ENCODE data around the gene GPR149.

The GPR149 gene

DNA sequence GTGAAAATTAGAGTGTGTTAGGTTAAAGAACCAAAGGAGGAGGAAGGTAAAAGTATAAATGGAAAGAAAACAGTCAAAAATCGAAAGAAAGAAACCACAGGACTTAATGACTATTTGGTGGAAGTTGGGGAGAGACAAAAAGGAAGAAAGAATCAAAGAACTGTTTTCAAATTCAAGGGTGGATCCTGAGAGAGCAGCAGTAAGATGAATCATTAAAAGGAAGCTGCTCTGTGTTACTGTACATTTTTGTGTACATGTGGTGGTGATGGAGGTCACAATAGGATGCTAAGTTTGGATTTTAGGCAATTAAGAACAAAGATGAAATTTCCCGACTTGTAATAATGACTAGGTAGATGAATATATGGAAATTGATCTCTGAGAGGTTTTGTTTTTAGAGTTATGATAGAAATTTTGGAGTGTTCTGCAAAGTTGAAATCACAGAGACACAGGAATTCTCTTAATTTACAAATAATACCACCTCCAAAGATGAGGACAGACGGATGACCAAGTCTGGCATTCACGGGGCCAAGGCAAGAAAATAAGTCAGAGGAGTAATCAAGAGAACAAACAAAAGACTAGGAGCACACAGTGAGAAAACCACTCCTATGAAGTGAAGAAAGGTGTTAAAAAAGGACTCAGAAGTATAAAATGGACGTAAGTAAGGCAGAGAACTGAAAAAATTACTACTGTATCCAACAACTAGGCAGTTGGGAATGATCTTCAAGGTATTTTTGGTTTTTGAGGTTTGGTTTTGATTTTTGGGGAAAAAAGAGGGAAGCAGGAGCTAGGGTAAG, 112.8 kb downstream of the GPR149 start:
- peaks cover 6% of the 10 kb centered on the region for H3K4me1 Mint-ChIP-seq (ENCODE audit: low read depth)
- no peaks in the 10 kb centered on the region for H3K27me3 Mint-ChIP-seq
- peak overlapping the region; percentile 61 for H3K27ac Mint-ChIP-seq
- H3K4me3 Mint-ChIP-seq, result peak overlapping the region; percentile 42
- peaks cover 54% of the 10 kb centered on the region for H3K36me3 Mint-ChIP-seq (ENCODE audit: low read depth)
- H3K9me3 Mint-ChIP-seq, result no peaks in the 10 kb centered on the region

- peaks cover 67% of the 10 kb centered on the region for H3K36me3 Mint-ChIP-seq (ENCODE audit: low read depth)
- H3K27me3 Mint-ChIP-seq, result no peaks in the 10 kb centered on the region
- H3K27ac Mint-ChIP-seq, result no peak overlapping the region
- H3K4me3 Mint-ChIP-seq, result no peak overlapping the region
- H3K9me3 Mint-ChIP-seq, result no peaks in the 10 kb centered on the region
- no peaks in the 10 kb centered on the region for H3K4me1 Mint-ChIP-seq (ENCODE audit: low read depth)
These were observed 115.8 kb downstream of the GPR149 start for GRCh38 chr3:154314152-154314551.

- no peak overlapping the region for H3K4me3 Mint-ChIP-seq
- H3K9me3 Mint-ChIP-seq, result no peaks in the 10 kb centered on the region
- no peaks in the 10 kb centered on the region for H3K27me3 Mint-ChIP-seq
- no peak overlapping the region for H3K27ac Mint-ChIP-seq
- H3K36me3 Mint-ChIP-seq (ENCODE audit: low read depth), result peaks cover 83% of the 10 kb centered on the region
- peaks cover 14% of the 10 kb centered on the region for H3K4me1 Mint-ChIP-seq (ENCODE audit: low read depth)
These were observed 119.2 kb downstream of the GPR149 start for GRCh38 chr3:154310840-154311239.

- H3K36me3 Mint-ChIP-seq (ENCODE audit: low read depth), result peaks cover 82% of the 10 kb centered on the region
These were observed 122.6 kb downstream of the GPR149 start for GRCh38 chr3:154307363-154307762.

DNA sequence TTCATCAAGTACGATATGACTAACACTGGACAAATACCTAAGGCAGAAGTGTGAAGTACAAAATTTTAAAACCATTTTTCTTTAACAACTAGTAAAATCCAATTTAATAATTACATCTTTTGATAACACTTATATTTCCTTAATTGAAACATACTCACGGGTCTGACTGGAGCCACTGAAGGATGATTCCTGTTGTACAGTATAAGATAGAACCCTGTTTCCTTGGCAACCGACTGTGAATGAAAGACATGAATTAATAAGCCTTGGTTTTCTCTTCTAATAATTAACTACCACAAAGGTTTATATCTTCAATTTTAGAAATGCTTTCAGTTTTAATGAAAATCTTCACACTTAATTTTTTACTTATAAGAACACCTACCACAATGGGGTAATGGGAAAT, 125.1 kb downstream of the GPR149 start:
- Mint-ChIP-seq H3K36me3 (ENCODE audit: low read depth) (peaks cover 89% of the 10 kb centered on the region), H3K4me1 (ENCODE audit: low read depth) (peaks cover 14% of the 10 kb centered on the region), H3K4me3 (no peak overlapping the region), H3K27ac (no peak overlapping the region), H3K9me3 (no peaks in the 10 kb centered on the region), H3K27me3 (no peaks in the 10 kb centered on the region)

More at GRCh38 chr3:154307363-154307762, 122.6 kb downstream of the GPR149 start:
- Mint-ChIP-seq H3K27me3 (no peaks in the 10 kb centered on the region), H3K4me1 (ENCODE audit: low read depth) (peaks cover 14% of the 10 kb centered on the region), H3K27ac (peak overlapping the region; percentile 66), H3K4me3 (no peak overlapping the region), H3K9me3 (no peaks in the 10 kb centered on the region)

- H3K27me3 Mint-ChIP-seq, result no peaks in the 10 kb centered on the region
- H3K4me3 Mint-ChIP-seq, result no peak overlapping the region
- H3K27ac Mint-ChIP-seq, result no peak overlapping the region
- H3K9me3 Mint-ChIP-seq, result no peaks in the 10 kb centered on the region
- peaks cover 14% of the 10 kb centered on the region for H3K4me1 Mint-ChIP-seq (ENCODE audit: low read depth)
- H3K36me3 Mint-ChIP-seq (ENCODE audit: low read depth), result peaks cover 82% of the 10 kb centered on the region
These were observed 125.7 kb downstream of the GPR149 start for GRCh38 chr3:154304116-154304786.

DNA sequence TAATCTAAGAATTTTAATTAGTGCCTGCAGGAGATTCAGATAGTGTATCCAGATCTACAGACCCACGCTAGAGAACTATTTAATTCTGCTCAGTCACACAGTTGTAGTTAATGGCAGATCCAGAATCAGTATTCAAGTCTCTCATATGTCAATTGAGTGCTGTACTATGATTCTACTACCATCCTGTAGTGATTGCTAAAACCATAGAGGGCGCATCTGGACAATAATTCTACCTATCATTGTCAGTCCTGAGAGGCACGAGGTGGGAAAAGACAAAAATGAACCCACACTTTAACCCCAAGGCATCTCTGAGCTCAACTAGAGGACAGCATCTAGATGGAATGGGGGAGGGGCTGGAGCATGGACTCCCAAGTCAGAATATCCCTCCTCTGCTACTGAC, 128.4 kb downstream of the GPR149 start:
- H3K4me3 Mint-ChIP-seq, result no peak overlapping the region
- no peaks in the 10 kb centered on the region for H3K9me3 Mint-ChIP-seq
- H3K27me3 Mint-ChIP-seq, result no peaks in the 10 kb centered on the region
- no peaks in the 10 kb centered on the region for H3K4me1 Mint-ChIP-seq (ENCODE audit: low read depth)
- H3K27ac Mint-ChIP-seq, result no peak overlapping the region
- peaks cover 68% of the 10 kb centered on the region for H3K36me3 Mint-ChIP-seq (ENCODE audit: low read depth)

DNA sequence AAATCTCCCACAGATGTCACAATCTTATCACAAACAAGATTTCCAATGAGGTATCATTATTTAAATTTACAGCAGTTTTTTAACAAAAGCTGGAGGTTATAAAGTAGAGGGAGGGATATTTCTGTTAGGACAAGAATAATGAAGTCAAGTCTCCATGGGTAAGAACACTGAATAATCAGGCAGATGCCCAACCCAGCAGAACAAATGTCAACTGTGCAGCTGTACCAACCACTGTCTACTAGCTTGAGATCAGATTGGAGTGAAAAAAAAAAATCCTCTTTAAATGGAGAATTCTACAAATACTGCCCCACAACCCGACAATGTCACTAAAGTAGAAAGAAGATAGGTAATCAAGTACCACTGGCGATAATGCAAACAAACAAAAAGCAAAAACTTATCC, 136.0 kb downstream of the GPR149 start:
- Mint-ChIP-seq H3K9me3 (no peaks in the 10 kb centered on the region), H3K36me3 (ENCODE audit: low read depth) (peaks cover 54% of the 10 kb centered on the region), H3K27me3 (no peaks in the 10 kb centered on the region), H3K27ac (no peak overlapping the region), H3K4me1 (ENCODE audit: low read depth) (no peaks in the 10 kb centered on the region), H3K4me3 (no peak overlapping the region)

DNA sequence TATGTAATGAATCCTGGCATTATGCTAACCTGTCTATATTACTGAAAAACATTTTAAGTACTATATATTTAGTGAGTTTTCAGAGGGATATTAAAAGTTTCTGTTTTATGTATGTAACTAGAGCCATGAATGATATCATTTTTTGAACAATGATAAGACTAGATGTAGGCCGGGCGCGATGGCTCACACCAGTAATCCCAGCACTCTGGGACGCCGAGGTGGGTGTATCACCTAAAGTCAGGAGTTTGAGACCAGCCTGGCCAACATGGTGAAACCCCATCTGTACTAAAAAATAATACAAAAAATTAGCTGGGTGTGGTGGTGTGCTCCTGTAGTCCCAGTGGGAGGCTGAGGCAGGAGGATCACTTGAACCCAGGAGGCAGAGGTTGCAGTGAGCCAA, 139.8 kb downstream of the GPR149 start:
- H3K4me3 Mint-ChIP-seq, result no peak overlapping the region
- no peaks in the 10 kb centered on the region for H3K4me1 Mint-ChIP-seq (ENCODE audit: low read depth)
- H3K36me3 Mint-ChIP-seq (ENCODE audit: low read depth), result peaks cover 69% of the 10 kb centered on the region
- no peaks in the 10 kb centered on the region for H3K9me3 Mint-ChIP-seq
- H3K27me3 Mint-ChIP-seq, result no peaks in the 10 kb centered on the region
- H3K27ac Mint-ChIP-seq, result no peak overlapping the region

Measured in stimulated activated naive CD8-positive, alpha-beta T cell treated with anti-CD3 and anti-CD28 coated beads, Interleukin-15, Interleukin-2, amounts not matched to agents 100 ng/mL and 50 ng/mL, for 24 hours (primary cell).